Neuronal stem cell (in vitro differentiated cells): Measurements from ENCODE around the gene RFLNA.

Experiments used
- DNase-seq: peaks from one replicate; pipeline ENCODE4 v3.0.0-alpha.2; 2013; ENCODE audit warnings: low spot score
- H2AFZ ChIP-seq: one replicate; pipeline ENCODE4 v1.6.1; 2013; ENCODE audit warnings: mild to moderate bottlenecking, low read length, inconsistent platforms
- H2AK5ac ChIP-seq: 2 replicates; pipeline ENCODE4 v1.6.1; 2013; ENCODE audit warnings: low read depth, mild to moderate bottlenecking, inconsistent platforms, low read length, moderate library complexity, mixed read lengths
- H2BK120ac ChIP-seq: 2 replicates; pipeline ENCODE4 v1.6.1; 2013; ENCODE audit warnings: low read depth, mild to moderate bottlenecking, inconsistent platforms, low read length, moderate library complexity, mixed read lengths
- H2BK12ac ChIP-seq: one replicate; pipeline ENCODE4 v1.6.1; 2013; ENCODE audit warnings: low read length, inconsistent platforms
- H2BK15ac ChIP-seq: 2 replicates; pipeline ENCODE4 v1.6.1; 2013; ENCODE audit warnings: mild to moderate bottlenecking, low read length, inconsistent platforms, mixed read lengths
- H2BK5ac ChIP-seq: one replicate; pipeline ENCODE4 v1.6.1; 2013; ENCODE audit warnings: inconsistent platforms, mild to moderate bottlenecking, low read length, moderate library complexity
- H3K14ac ChIP-seq: one replicate; pipeline ENCODE4 v1.6.1; 2013; ENCODE audit warnings: low read length, inconsistent platforms
- H3K18ac ChIP-seq: 2 replicates; pipeline ENCODE4 v1.6.1; 2013; ENCODE audit warnings: low read length, inconsistent platforms
- H3K23ac ChIP-seq: 2 replicates; pipeline ENCODE4 v1.6.1; 2013; ENCODE audit warnings: low read depth, mild to moderate bottlenecking, mixed read lengths, low read length, inconsistent platforms; ENCODE audit not compliant: poor library complexity
- H3K27ac ChIP-seq: replicated peaks from 3 replicates; pipeline ENCODE4 v1.5.1; 2013; ENCODE audit warnings: low read length, inconsistent platforms
- H3K27me3 ChIP-seq, 3 experiments: 2 replicates each; pipeline ENCODE4 v1.6.1; 2013; ENCODE audit warnings: low read length in 3 of 3, mild to moderate bottlenecking in 2 of 3, inconsistent platforms in 1 of 3, low read depth in 1 of 3, mixed read lengths in 1 of 3, moderate library complexity in 1 of 3; ENCODE audit not compliant: control insufficient read depth in 3 of 3, insufficient read depth in 3 of 3
- H3K36me3 ChIP-seq, 2 donors: replicated peaks in 1 of 2; 2 replicates each; pipeline ENCODE4 v1.6.1; 2013; ENCODE audit warnings: low read length in 2 of 2; ENCODE audit not compliant: control insufficient read depth in 2 of 2, insufficient read depth in 2 of 2
- H3K4ac ChIP-seq: 2 replicates; pipeline ENCODE4 v1.6.1; 2013; ENCODE audit warnings: inconsistent platforms, mild to moderate bottlenecking, low read length, moderate library complexity
- H3K4me1 ChIP-seq, 2 donors: 1 replicate in 1 of 2; 2 replicates in 1 of 2; pipeline ENCODE4 v1.6.1; 2013; ENCODE audit warnings: low read length in 2 of 2, low read depth in 1 of 2; ENCODE audit not compliant: control insufficient read depth in 2 of 2, insufficient read depth in 1 of 2
- H3K4me2 ChIP-seq: one replicate; pipeline ENCODE4 v1.6.1; 2013; ENCODE audit warnings: mild to moderate bottlenecking, low read length, inconsistent platforms; ENCODE audit not compliant: insufficient read depth, poor library complexity, severe bottlenecking
- H3K4me3 ChIP-seq, 2 donors: 2 replicates each; pipeline ENCODE4 v1.5.1; 2013; ENCODE audit warnings: low read length in 2 of 2, mild to moderate bottlenecking in 2 of 2, inconsistent platforms in 1 of 2, moderate library complexity in 1 of 2
- H3K79me1 ChIP-seq: one replicate; pipeline ENCODE4 v1.6.1; 2013; ENCODE audit warnings: low read depth, mild to moderate bottlenecking, inconsistent platforms, low read length, moderate library complexity
- H3K9ac ChIP-seq: one replicate; pipeline ENCODE4 v1.6.1; 2013; ENCODE audit warnings: mild to moderate bottlenecking, low read depth, low read length, inconsistent platforms; ENCODE audit not compliant: poor library complexity
- H3K9me3 ChIP-seq, 2 donors: replicated peaks in 1 of 2; 2 replicates each; pipeline versions ENCODE3 to v1.6.1; 2013; ENCODE audit warnings: low read length in 2 of 2, mild to moderate bottlenecking in 2 of 2, inconsistent platforms in 1 of 2, low read depth in 1 of 2, mixed read lengths in 1 of 2, moderate library complexity in 1 of 2; ENCODE audit not compliant: control insufficient read depth in 2 of 2, insufficient read depth in 1 of 2
- H4K8ac ChIP-seq: one replicate; pipeline ENCODE4 v1.6.1; 2013; ENCODE audit warnings: low read depth, mild to moderate bottlenecking, inconsistent platforms, low read length, moderate library complexity
- H4K91ac ChIP-seq: one replicate; pipeline ENCODE4 v1.6.1; 2013; ENCODE audit warnings: low read length, low read depth, mild to moderate bottlenecking, inconsistent platforms; ENCODE audit not compliant: poor library complexity
- WGBS, 2 donors: extraction: QIAGEN DNeasy Blood & Tissue Kit; methylation state at CpG; one replicate each; pipeline ENCODE4 v1.1.7; 2013; ENCODE audit warnings: missing lambda C conversion rate in 2 of 2, mixed read lengths in 1 of 2; ENCODE audit not compliant: insufficient read length in 2 of 2, insufficient replicate concordance in 1 of 2; ENCODE audit errors: extremely low coverage in 2 of 2; 5-methylcytosine and 5-hydroxymethylcytosine counted together

The RFLNA gene

GRCh38 chr12:124352257-124352656 is 57.4 kb downstream of the RFLNA start:
- Histone ChIP-seq H2BK5ac (no peak overlapping the region), H3K4me2 (no peak overlapping the region), H3K14ac (no peak overlapping the region), H3K4me1 (no peaks in the 10 kb centered on the region), H3K18ac (no peak overlapping the region), H3K4ac (no peak overlapping the region), H2AK5ac (no peak overlapping the region), H3K36me3 (peaks cover 60 to 72% of the 10 kb centered on the region in 2 donors), H3K9me3 (peaks cover 0 to 2% of the 10 kb centered on the region in 2 donors), H3K23ac (no peak overlapping the region), H3K27me3 (no peaks in the 10 kb centered on the region), H3K79me1 (peaks cover 11% of the 10 kb centered on the region), H3K27ac (no peak overlapping the region), H2BK12ac (no peak overlapping the region), H4K91ac (no peak overlapping the region), H2BK15ac (no peak overlapping the region), H2AFZ (no peak overlapping the region), H2BK120ac (no peak overlapping the region), H3K4me3 (no peak overlapping the region), H4K8ac (no peak overlapping the region), H3K9ac (no peak overlapping the region)
- no peak for DNase-seq

- peaks cover 60 to 72% of the 10 kb centered on the region in 2 donors for H3K36me3 ChIP-seq
These were observed 57.9 kb downstream of the RFLNA start for GRCh38 chr12:124352839-124353238.

GRCh38 chr12:124354400-124354799 is 59.5 kb downstream of the RFLNA start:
- H2AFZ ChIP-seq: no peak overlapping the region
- H2BK12ac ChIP-seq: no peak overlapping the region
- no peak for DNase-seq
- H3K4me3 ChIP-seq: no peak overlapping the region
- peak overlapping the region; percentile 48 for H3K18ac ChIP-seq
- H3K79me1 ChIP-seq: peaks cover 6% of the 10 kb centered on the region
- H3K27ac ChIP-seq: no peak overlapping the region
- no peaks in the 10 kb centered on the region for H3K27me3 ChIP-seq
- H2BK5ac ChIP-seq: peak overlapping the region; percentile 53
- no peak overlapping the region for H3K4me2 ChIP-seq
- no peak overlapping the region for H3K4ac ChIP-seq
- H3K14ac ChIP-seq: no peak overlapping the region
- H2BK15ac ChIP-seq: no peak overlapping the region
- H4K8ac ChIP-seq: no peak overlapping the region
- H4K91ac ChIP-seq: no peak overlapping the region
- H3K4me1 ChIP-seq: no peaks in the 10 kb centered on the region
- no peak overlapping the region for H2BK120ac ChIP-seq
- peaks cover 62 to 72% of the 10 kb centered on the region in 2 donors for H3K36me3 ChIP-seq
- no CpG with 5 or more reads among the region's 13 CpGs for WGBS, 2 donors
- no peak overlapping the region for H3K23ac ChIP-seq
- H3K9ac ChIP-seq: peak overlapping the region; percentile 4
- H3K9me3 ChIP-seq: peaks cover 0 to 4% of the 10 kb centered on the region in 2 donors
- no peak overlapping the region for H2AK5ac ChIP-seq

More at GRCh38 chr12:124352839-124353238, 57.9 kb downstream of the RFLNA start:
- no peak for DNase-seq
- Histone ChIP-seq H2BK5ac (no peak overlapping the region), H2AK5ac (no peak overlapping the region), H2AFZ (no peak overlapping the region), H3K27me3 (no peaks in the 10 kb centered on the region), H3K4me3 (no peak overlapping the region), H4K91ac (no peak overlapping the region), H2BK120ac (no peak overlapping the region), H3K18ac (no peak overlapping the region), H3K4me2 (no peak overlapping the region), H2BK12ac (no peak overlapping the region), H3K9me3 (peaks cover 0 to 2% of the 10 kb centered on the region in 2 donors), H3K4me1 (no peaks in the 10 kb centered on the region), H2BK15ac (no peak overlapping the region), H4K8ac (no peak overlapping the region), H3K9ac (no peak overlapping the region), H3K4ac (no peak overlapping the region), H3K79me1 (peaks cover 14% of the 10 kb centered on the region), H3K23ac (no peak overlapping the region), H3K14ac (no peak overlapping the region), H3K27ac (no peak overlapping the region)
- no CpG with 5 or more reads among the region's 9 CpGs for WGBS, 2 donors

DNA sequence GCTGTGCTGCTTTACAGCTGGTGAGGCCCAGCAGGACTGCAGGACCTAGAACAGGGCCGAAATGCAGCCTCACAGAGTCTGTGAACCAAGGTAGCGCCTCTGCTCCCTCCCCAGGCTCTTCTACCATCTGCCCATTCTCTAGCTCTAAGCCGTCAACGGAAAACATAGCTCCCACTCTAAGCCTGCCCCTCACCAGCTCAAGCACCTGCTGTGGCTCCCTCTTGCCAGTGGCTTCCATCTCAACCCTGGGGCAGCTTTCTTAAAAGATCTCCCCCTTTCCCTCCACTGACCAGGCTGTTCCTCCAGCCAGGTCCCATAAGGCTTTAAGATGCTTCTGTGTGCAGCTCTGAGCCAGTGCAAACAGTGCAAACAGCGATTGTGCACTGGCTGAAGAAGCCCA is 61.3 kb downstream of the RFLNA start:
- Histone ChIP-seq H3K27ac (no peak overlapping the region), H4K8ac (no peak overlapping the region), H4K91ac (peak overlapping the region; percentile 89), H3K9me3 (peaks cover 0 to 4% of the 10 kb centered on the region in 2 donors), H2BK120ac (no peak overlapping the region), H3K14ac (no peak overlapping the region), H3K27me3 (no peaks in the 10 kb centered on the region), H3K36me3 (peaks cover 53 to 69% of the 10 kb centered on the region in 2 donors), H3K4me1 (no peaks in the 10 kb centered on the region), H3K4me2 (no peak overlapping the region), H3K9ac (peak overlapping the region; percentile 44), H3K4me3 (no peak overlapping the region), H2BK5ac (peak overlapping the region; percentile 17), H3K79me1 (peaks cover 6% of the 10 kb centered on the region), H2BK12ac (no peak overlapping the region), H3K23ac (peak overlapping the region; percentile 20), H2AFZ (no peak overlapping the region), H2AK5ac (no peak overlapping the region), H3K4ac (no peak overlapping the region), H3K18ac (no peak overlapping the region), H2BK15ac (no peak overlapping the region)
- no peak for DNase-seq
- WGBS, 2 donors: no CpG with 5 or more reads among the region's 5 CpGs
